Subcutaneous adipose tissue (tissue), 4 donors: ENCODE results near the gene ABTB2. TPM values are rescaled to one million over a fixed set of nuclear protein-coding genes. Genes with fewer than 3 reads are reported as not detected.

Experiments
- total RNA-seq, 4 donors: library from RNA; depleted of rRNA; stranded (reverse); fragments of >200 nt; gene quantifications; one replicate each; pipeline ENCODE4 v1.1.0, GENCODE V29; 2016
- TF ChIP-seq, protein P1 (sequence below): fragments of 450-650 bp; IDR thresholded peaks from one replicate; pipeline ENCODE4 v1.5.1; 2016; ENCODE audit warnings: low read depth, mild to moderate bottlenecking, control low read depth, antibody characterized with exemption, moderate library complexity

ABTB2 gene
- total RNA-seq, 4 donors from 2014 or later, result 0.88 to 1.9 (median 1.0) TPM

DNA sequence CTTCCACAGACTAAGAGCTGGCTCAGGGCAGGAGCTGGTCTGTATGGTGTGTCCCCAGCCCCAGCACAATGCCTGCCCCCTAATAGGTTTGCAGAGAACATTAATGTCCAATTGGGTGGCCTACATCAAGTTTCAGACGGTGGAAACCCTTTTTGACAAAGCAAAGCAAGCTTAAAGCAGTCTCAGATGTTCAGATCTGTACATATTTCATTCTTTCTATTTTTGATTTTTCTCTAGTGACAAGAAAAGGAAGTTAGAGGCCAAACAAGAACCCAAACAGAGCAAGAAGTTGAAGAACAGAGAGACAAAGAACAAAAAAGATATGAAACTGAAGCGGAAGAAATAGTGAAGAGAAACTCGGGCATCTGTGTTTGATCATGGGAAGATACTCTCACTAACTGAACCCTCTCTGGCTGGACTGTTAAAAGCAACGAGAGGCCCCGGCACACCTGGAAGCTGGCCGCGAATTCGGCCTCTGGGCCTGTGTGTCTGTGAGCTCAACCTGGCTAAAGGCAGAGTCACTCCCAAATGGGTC lies 211.9 kb downstream of the ABTB2 start:
- TF ChIP-seq, protein P1, sequence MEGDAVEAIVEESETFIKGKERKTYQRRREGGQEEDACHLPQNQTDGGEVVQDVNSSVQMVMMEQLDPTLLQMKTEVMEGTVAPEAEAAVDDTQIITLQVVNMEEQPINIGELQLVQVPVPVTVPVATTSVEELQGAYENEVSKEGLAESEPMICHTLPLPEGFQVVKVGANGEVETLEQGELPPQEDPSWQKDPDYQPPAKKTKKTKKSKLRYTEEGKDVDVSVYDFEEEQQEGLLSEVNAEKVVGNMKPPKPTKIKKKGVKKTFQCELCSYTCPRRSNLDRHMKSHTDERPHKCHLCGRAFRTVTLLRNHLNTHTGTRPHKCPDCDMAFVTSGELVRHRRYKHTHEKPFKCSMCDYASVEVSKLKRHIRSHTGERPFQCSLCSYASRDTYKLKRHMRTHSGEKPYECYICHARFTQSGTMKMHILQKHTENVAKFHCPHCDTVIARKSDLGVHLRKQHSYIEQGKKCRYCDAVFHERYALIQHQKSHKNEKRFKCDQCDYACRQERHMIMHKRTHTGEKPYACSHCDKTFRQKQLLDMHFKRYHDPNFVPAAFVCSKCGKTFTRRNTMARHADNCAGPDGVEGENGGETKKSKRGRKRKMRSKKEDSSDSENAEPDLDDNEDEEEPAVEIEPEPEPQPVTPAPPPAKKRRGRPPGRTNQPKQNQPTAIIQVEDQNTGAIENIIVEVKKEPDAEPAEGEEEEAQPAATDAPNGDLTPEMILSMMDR, result no peak

DNA sequence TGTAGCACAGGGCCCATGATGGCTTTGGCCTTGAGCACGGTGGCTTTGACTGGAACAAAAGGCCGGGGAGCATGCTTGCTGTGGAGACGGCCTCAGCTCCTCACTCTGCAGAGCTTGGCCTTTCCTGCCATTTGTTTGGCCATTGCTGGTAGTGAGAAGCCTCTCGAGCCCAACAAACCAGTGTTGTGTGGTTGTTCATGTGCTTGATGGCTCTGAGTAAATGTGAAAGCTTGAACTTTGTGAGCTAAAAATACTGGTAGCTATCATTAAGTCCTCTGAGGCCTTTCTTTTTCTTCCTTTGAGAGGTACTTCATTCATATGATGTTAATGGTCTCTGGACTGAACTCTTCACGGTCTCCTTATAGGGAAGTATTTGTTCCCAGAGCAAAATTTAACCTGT lies 212.7 kb downstream of the ABTB2 start:
- TF ChIP-seq, protein P1, result no peak

DNA sequence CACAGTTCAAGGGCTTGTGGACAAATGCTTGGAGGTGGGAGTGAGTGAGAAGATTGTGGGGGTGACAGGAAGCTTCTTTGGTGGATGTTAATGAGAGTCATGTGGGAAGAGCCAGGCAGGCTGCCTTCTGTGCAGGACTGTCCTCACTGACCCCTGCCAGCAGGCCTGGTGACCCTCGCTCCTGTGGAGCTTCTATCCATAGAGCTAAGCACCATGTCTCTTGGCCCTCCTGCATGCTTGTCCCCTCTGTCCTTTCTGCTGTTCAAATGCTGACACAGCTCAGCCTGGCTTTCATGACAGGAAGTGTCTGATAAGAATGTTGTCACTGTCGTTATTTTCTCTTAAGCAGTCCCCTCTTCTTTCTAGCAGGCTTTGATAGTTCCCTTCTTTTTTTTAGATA lies 214.8 kb downstream of the ABTB2 start:
- TF ChIP-seq, protein P1, result no peak

DNA sequence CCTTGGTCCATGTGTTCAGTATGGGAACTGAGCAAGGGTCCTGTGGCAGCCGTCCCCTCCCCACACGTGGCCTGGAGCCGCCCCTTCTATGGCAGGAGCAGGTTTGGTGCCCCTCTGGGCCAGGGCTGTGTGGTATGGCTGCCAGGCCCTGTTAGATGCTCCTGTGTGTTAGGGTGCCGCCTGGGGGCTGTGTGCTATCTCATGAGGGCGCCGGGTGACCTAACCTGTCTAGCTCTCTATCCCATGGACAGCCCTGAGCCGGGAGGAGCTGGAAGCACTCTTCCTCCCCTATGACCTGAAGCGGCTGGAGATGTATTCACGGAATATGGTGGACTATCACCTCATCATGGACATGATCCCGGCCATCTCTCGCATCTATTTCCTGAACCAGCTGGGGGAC lies 217.7 kb downstream of the ABTB2 start:
- TF ChIP-seq, protein P1, result no peak

DNA sequence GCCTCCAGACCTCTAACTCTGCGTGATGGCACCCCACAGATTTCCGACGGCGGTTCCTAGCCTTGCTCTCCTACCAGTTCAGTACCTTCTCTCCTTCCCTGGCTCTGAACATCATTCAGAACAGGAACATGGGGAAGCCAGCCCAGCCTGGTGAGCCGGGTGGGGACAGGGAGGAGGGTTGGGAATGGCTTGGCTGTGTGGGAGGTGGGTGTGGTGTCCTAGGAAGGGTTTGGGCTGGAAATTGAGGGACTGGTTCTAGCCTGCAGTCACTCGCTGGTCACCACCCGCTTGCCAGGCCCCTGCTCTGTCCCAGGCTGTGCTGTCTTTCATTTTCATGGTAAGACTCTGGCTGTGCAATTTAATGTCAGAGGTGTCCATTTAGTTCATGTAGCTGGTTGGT lies 218.5 kb downstream of the ABTB2 start:
- TF ChIP-seq, protein P1, result no peak

DNA sequence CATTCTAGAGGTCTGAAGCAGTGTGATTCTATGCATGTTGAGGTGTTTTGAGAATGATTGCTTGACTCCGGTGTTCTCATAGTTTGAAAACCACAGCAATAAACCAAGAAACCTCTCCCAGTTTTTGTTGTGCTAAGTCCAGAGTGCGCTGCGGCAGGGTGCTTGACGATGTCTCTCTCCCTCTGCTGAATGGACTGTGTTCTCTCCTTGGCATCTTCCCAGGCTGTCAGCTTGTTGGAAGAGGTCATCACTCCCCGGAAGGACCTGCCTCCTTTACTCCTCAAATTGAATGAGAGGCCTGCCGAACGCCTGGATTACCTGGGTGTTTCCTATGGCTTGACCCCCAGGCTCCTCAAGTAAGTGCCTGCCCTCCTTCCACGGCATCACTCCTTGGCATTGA lies 221.4 kb downstream of the ABTB2 start:
- TF ChIP-seq, protein P1, result no peak

DNA sequence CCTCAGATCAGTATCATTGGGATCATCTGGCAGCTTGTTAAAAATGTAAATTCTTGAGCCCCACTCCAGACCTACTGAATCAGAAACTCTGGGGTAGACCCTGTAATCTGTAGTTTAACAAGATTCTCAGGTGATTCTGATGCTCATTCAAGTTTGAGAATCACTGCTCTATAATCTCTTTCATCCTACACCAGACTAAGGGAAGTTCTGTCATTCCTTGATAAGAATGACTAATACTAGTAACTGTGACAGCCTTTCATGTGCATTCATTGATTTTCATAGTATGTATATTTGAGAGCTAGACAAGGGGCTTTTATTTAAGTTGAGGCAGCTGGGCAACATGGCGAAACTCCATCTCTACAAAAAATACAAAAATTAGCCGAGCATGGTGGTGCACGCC lies 222.4 kb downstream of the ABTB2 start:
- TF ChIP-seq, protein P1, result no peak
